Measurements from ENCODE around the gene GNAQ. TPM values are rescaled to one million over a fixed set of nuclear protein-coding genes. Genes with fewer than 3 reads are reported as not detected.
"Not testable (repeated sequence)": the region's sequence is repeated elsewhere in the genome, so short reads cannot be mapped to it uniquely, and the experiment has no call there.

GNAQ gene
- total RNA-seq, 1 donor from 2014 or later: 12.2 TPM

DNA sequence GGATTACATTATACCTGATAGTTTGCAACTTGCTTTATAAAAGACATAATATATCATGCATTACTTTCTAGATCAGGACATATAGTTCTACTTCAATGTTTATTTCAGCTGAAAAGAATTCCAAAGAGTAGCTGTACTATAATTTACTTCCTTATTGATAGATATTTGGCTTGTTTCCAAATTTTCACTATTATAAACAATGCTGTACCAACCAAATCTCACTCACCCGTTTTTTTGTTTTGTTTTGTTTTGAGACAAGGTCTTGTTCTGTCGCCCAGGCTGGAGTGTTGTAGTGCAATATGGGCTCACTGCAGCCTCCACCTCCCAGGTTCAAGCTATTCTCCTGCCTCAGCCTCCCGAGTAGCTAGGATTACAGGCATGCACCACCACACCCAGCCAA lies 132.7 kb downstream of the GNAQ start:
- ATAC-seq (ENCODE audit: poor library complexity): no peak
- no peak for DNase-seq
- intact Hi-C loops (cut with DNase I): no loop called here

DNA sequence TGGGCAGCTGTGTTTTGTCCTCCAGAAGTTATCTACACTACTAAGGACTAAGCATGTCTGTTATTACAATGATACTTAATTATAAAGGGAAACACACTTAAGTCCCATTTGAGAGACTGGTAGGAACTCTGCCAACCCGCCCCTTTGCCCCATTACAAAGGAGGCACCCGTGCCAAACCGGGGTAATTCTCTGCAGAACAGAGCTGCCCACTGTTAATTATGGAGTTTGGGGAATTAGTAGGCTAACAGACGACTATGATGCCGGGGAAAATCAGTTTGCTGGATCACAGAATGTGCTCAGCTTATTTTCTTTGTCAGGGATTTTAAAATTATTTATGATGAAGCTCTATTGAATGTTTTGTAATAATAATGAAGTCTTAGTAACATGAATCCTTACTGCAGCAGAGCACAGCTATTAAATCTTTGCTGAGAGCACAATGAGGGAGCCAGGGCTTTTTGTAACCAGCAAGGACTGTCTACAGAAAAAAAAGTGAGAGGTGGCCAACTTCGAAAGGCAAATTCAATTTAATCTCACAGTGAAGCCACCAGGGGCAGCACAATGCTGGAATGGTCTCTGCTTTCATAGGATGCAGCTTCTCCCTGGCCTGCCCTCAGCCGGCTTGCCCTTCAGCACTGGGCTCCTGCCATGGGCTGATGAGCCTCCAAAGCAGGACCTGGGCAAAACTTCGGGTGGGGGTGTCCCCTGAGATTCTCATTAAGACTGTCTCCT lies 134.5 kb downstream of the GNAQ start:
- no peak for ATAC-seq (ENCODE audit: poor library complexity)
- DNase-seq: no peak

DNA sequence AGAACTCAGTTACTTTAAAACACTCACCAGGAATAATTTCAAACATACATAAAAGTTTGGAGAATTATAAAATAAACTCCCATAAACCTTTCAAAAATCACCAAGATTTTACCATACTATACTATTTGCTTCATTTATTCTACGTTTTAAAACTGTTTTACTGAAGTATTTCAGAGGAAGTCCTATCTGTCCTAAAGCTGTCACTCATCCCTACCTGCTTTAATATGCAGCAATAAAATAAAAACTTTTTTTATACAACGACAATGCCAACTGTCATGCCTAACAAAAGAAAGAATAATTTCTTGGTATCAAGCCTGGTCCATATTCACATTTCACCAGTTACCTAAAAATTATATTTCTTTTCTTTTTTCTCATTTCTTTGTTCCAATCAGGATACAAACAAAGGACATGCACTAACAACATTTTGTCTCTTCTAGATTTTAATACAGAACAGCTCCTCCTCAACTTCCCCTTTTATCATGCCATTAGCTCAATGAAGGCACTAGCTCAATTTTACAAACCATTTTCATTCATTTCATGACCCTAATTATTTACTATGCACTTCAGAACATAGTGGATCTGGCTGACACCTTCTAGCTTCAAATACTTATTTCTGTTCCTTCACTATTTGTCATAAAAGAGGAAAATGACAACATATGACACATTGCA lies 135.2 kb downstream of the GNAQ start:
- ATAC-seq (ENCODE audit: poor library complexity) (no peak), DNase-seq (no peak)
- intact Hi-C loops (cut with DNase I): no loop called here

More for the DNA sequence above, 134.5 kb downstream of the GNAQ start:
- intact Hi-C loops (cut with DNase I): no loop called here

DNA sequence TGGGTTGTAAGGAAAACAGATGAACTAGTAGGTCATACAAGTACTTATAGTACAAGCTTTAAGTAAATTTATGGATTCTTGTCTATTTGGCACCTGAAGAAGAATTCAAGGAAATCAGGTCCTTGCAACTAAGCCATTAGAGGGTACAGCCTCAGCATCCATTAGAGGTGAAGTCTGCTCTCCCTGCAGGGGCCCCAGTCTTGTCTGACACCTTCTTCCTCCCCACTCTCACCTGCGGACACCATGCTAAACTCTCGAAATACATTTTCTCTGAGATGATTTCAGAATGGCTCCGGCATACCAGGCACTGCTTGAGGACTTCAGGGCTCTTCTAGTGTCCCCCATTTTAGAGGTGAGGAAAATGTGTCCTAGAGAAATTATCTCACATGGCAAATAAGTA lies 137.9 kb downstream of the GNAQ start:
- intact Hi-C loops (cut with DNase I): no loop called here
- ATAC-seq (ENCODE audit: poor library complexity): no peak
- DNase-seq: no peak

DNA sequence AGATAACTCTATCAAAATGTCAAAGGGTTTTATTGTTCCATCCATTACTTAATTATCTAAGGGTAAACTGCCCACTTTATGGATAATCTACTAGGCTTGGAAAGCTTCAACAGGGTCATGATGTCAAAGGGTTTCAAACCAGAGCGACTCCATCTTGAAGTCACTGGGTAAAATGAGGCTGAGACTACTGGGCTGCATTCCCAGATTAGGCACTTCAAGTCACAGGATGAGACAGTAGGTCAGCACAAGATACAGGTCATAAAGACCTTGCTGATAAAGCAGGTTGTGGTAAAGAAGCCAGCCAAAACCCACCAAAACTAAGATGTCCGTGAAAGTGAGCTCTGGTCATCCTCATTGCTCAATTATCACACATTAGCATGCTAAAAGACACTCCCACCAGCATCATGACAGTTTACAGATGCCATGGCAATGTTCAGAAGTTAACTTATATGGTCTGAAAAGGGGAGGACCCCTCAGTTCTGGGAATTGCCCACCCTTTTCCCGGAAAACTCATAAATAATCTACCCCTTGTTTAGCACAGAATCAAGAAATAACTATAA lies 138.6 kb downstream of the GNAQ start:
- ATAC-seq (ENCODE audit: poor library complexity): no peak

DNA sequence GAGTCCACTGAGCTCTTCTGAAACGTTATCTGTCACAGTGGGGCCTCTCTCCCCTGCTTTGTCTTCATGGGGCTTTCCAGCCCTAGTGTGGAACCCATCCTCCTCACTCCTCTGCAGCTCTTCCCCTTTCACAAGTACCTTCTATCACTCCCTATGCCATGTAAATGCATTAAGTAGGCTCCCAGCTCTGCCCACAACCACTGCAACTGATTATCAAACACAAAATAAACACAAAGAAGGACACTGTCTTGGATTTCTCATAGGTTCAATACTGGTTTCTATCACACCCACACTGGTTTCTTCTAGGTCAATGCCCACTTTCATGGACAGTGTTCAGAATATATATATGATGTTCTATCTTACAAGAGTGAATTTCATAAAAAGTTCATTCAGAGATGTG lies 139.4 kb downstream of the GNAQ start:
- intact Hi-C loops (cut with DNase I): no loop called here
- no peak for DNase-seq
- ATAC-seq (ENCODE audit: poor library complexity): no peak

More for the DNA sequence above, 138.6 kb downstream of the GNAQ start:
- intact Hi-C loops (cut with DNase I): no loop called here
- no peak for DNase-seq

DNA sequence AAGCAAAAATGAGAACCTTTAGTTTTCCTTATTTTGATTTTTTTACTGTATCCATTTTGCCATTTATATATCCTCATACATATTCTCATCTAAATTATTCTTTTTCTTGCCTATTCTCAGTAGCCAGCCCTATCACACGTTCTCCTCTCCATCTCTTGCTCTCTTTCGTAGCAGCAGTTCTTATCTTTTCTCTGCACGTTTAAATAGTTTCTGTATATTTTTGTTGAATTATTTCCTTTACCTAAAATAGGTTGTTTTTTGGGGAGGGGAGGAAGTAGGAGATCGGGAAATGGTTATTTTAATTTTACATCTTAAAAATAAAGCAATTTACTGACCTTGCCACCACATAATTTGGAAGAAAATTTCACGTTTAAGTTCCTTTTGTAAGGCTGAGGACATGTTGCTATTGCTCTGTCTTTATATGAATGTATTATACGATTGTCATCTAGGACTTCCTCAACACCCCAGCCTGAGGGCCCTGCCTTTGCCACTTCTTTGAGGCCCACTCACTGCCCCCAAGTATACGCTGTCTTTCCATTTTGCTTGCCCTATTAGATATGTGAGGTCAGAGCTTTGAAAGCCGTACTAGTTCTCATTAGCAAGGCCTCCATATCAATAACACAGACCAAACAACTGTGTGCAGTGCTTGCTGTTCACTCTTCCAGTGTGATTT lies 140.3 kb downstream of the GNAQ start:
- intact Hi-C loops (cut with DNase I): no loop called here
- DNase-seq: no peak
- ATAC-seq (ENCODE audit: poor library complexity): no peak

DNA sequence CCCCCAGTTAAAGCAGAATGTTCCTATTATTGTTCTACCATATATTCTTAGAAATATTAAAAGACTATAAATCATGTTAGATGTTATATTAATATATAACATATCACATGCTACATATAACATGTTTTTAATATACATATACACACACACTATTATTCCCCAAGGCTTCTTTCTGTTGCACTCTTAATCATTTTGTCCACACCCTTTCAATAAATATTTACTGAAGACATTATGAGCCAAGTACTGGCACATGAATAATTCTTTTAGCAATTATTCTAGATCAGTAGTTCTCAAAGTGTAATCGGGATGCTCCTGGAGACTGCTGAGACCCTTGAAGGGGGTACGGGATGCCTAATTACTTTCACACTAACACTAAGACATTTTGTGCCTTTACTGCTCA lies 143.9 kb downstream of the GNAQ start:
- intact Hi-C loops (cut with DNase I): no loop called here
- DNase-seq (no peak), ATAC-seq (ENCODE audit: poor library complexity) (no peak)

DNA sequence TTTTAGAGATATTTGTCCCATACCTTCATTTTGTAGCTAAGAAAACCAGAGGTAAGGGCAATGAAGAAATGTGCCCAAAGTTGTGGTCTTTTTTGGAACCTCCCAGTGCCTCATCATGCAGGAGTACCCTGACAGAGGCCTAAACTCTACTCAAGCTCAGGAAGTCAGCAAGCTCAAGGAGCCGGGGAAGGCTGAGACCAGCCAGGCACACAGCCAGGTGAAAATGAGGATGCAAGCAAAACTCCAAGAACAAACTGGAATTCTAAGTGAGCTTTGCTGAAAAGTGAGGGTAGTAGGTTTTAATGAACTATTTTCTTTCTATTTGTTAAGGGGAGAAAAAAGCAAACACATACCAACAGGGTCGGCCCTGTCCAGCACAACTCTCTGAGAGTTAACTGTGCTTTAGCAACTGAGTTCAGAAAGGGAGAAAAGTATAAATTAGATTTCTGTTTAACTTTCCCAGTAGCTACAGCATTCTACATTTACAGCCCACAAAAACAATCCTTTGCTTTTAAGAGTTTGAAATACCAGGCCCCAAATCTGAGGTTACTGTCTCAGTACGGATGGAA lies 146.4 kb downstream of the GNAQ start:
- ATAC-seq (ENCODE audit: poor library complexity) (no peak), DNase-seq (no peak)
- intact Hi-C loops (cut with DNase I): no loop called here

DNA sequence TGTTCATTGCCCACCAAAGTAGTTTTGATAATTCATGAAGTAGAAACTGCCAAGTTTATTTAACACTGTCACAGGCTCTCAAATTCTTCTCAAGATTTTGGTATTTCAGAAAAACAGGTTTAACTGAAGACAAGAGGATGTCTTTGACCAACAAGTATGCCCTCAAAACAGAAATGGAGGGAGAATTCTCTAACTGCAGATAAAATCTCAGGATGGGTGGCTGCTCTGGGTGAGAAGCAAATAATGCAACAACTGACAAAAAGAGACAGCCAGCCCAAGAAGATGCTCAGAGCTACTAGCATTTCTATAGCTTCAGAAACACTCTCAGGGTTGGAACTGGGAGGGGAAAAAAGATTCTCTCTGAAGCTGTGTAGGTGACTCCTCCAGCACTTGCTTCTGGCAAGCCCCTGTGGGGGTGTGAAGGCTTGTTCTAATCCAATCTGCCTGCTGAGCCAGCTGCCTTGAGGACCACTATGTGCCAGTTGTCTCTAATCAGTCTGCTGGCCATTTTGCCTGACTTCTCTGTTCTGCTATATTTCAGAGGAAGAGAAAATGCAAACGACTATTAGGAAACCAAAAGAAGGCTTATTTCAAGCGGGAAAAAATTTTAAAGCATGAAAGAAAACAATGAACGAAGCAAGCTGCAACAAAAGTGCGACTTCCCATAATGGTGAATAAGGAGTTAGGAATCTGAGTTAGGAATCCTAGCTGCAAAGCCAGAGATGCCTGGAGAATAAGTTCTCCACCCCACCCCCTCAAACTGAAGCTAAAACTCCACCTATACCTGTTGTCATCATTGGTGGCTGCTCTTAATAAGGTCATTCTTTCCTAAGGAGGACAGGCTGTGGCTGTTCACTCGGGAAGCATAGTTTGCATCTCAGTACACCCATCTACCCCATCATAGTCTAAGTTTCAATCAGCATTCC lies 147.5 kb downstream of the GNAQ start:
- ATAC-seq (ENCODE audit: poor library complexity): no peak
- intact Hi-C loops (cut with DNase I): no loop called here
- DNase-seq: no peak

DNA sequence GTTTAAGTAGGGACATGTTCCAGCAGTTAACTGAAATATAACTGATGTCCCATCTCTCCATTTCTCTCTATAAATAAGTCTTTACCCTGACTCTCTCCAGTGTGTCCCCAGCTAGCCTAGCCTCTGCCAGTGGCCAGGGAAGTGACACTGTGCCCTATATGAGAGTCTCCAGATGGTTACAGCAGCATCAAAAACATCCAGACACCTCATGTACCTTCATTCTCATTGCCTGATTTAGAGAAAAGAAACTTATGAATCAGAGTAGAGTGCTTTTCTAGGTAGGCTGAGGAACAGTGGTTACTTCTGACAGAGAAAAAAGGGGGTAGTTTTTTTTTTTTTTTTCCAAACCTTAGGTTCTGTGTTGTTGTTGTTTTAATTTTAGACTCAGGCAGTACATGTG lies 148.5 kb downstream of the GNAQ start:
- ATAC-seq (ENCODE audit: poor library complexity): no peak
- no peak for DNase-seq
- intact Hi-C loops (cut with DNase I): no loop called here

DNA sequence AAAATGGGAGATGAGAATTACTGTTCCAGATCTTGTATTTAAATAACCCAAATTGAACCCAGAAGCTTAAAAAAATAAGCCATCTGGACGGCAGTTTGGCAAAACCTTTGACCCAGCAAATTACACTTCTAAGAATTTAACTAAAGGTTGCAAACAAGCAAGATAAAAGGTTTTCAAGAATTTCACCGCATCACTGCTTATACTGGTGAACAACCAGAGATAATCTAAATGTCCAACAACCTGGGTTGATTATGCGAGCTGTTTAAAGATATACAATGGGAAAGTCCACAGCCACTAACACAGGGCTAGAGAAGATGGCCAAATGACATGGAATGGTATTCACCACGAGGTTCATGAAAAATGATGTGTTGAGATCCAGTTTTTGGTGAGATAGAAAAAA lies 149.3 kb downstream of the GNAQ start:
- DNase-seq (no peak), ATAC-seq (ENCODE audit: poor library complexity) (no peak)
- intact Hi-C loops (cut with DNase I): no loop called here

DNA sequence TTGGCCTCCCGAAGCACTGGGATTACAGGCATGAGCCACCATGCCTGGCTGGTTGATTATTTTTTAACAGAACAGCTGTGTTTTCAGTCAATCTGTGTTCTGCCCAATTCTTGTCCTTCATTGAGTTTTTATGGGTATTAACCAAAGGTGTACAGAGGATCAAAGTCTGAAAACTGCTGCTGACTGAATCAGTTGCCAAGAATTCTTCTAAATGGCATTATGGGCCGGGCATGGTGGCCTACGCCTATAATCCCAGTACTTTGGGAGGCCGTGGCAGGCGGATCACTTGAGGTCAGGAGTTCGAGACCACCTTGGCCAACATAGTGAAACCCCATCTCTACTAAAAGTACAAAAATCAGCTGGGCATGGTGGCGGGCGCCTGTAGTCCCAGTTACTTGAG lies 150.0 kb downstream of the GNAQ start:
- intact Hi-C loops (cut with DNase I); DNase-seq; ATAC-seq (ENCODE audit: poor library complexity): not testable (repeated sequence)

DNA sequence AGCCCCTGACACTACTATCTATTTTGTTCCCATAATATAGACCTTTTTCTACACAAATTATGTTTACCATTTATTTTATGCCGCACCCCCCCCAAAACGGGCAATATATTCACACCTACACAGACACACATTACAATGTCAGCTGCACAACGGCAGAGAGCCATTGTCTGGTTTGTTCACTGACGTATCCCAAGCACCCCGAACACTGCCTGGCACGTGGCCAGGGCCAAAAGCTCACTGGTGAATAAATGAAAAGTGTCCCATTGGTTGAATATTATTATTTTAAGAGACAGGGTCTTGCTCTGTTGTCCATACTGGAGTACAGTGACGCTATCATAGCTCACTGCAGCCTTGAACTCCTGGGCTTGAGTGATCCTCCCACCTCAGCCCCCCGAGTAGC lies 150.5 kb downstream of the GNAQ start:
- DNase-seq (no peak), ATAC-seq (ENCODE audit: poor library complexity) (no peak)
- intact Hi-C loops (cut with DNase I): no loop called here

DNA sequence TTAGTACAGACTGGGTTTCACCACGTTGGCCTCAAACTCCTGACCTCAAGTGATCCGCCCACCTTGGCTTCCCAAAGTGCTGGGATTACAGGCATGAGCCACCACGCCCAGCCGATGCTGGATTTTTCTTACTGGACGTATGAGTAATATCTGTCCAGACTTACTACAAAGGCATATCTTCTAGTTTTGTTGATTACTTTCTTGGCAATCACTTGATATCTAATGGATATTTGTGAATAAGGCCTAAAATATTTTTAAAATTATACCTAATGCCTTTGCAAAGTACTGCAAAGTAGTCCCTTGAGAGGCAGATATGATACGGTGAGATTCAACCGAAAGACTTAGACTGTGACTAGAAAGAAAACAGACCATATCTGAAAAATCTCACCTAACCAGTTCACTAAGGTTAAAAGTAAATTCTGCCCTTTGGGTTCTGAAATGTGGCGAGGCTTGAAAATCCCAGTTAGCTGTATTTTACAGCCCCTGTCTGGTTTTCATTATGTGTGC lies 152.1 kb downstream of the GNAQ start:
- DNase-seq: no peak
- intact Hi-C loops (cut with DNase I): no loop called here
- no peak for ATAC-seq (ENCODE audit: poor library complexity)

DNA sequence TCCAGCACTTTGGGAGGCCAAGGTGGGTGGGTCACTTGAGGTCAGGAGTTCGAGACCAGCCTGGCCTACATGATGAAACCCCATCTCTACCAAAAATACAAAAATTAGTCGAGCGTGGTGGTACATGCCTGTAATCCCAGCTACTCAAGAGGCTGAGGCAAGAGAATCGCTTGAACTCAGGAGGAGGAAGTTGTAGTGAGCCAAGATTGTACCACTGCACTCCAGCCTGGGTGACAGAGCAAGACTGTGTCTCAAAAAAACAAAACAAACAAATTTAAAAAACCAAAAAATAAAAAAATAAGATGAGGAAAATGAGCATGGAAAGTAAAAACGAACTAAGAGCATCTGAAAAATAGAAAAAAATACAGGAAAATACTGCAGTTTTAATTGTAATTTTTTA lies 152.8 kb downstream of the GNAQ start:
- DNase-seq; ATAC-seq (ENCODE audit: poor library complexity); intact Hi-C loops (cut with DNase I): not testable (repeated sequence)

DNA sequence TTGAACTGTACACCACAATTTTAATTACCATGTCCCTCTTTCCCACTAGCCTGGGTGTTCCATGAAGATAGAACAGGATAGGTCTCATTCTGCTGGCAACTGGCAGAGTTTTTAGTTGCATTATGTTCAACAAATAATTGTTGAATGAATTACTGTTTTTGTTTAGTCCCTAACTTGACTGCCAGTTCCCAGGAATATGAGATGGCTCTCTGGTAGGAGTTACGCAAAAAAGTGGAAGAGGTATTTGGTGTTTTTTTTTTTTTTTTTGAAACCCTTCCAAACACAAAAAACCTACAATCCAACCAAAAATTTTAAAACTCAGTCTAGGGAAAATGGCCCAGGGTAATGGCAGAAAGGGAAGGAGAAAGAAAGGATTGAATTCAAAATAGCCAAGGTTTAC lies 153.6 kb downstream of the GNAQ start:
- ATAC-seq (ENCODE audit: poor library complexity) (no peak), DNase-seq (no peak)
- intact Hi-C loops (cut with DNase I): no loop called here

DNA sequence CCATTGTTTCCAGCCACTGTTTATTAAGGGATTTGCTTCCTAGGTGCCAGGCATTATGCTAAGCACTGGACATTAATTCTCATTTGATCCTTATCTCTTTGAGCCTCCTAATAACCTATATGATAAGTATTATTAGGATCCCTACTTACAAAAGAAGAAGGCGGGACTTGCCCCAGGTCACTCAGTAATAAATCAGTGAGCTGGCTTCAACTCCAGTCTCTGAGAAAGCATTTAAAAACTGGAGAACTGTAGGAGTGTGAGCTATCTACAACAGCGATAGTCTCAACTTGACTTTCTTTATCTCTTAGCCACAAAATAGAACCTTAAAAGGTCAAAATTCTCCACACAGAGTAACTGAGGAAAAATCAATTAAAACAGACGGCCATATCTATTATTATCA lies 155.0 kb downstream of the GNAQ start:
- intact Hi-C loops (cut with DNase I): no loop called here
- no peak for DNase-seq
- no peak for ATAC-seq (ENCODE audit: poor library complexity)
